Heart right ventricle (tissue), 16 donors: ENCODE results near the gene SLC25A48. TPM values are rescaled to one million over a fixed set of nuclear protein-coding genes. Genes with fewer than 3 reads are reported as not detected.

Experiments used
- ATAC-seq, 8 donors: fragments of 200-7000 bp; cut with Tn5 transposase; one replicate each; pipeline ENCODE4 v1.9.1; 2020; ENCODE audit warnings: mild to moderate bottlenecking in 8 of 8, moderate library complexity in 8 of 8, moderate number of reproducible peaks in 1 of 8
- DNase-seq, 2 donors: peaks; one replicate each; pipeline ENCODE4 v3.0.0-alpha.2; 2020
- H3K27ac ChIP-seq, 10 donors: fragments of 200-600 bp; sonication (generic) in 2 of 10; one replicate each; pipeline versions ENCODE4 v1.5.0 to v1.8.0; 2020 to 2022; ENCODE audit warnings: mild to moderate bottlenecking in 3 of 10
- H3K27me3 ChIP-seq, 7 donors: fragments of 200-600 bp; one replicate each; pipeline ENCODE4 v1.8.0; 2021 to 2022; ENCODE audit warnings: mild to moderate bottlenecking in 2 of 7
- H3K36me3 ChIP-seq, 9 donors: fragments of 200-600 bp; sonication (generic) in 1 of 9; one replicate each; pipeline versions ENCODE4 v1.5.0 to v1.8.0; 2020 to 2022; ENCODE audit warnings: mild to moderate bottlenecking in 2 of 9
- H3K4me1 ChIP-seq, 9 donors: fragments of 200-600 bp; sonication (generic) in 1 of 9; one replicate each; pipeline versions ENCODE4 v1.5.0 to v1.8.0; 2020 to 2022; ENCODE audit warnings: mild to moderate bottlenecking in 4 of 9
- H3K4me3 ChIP-seq, 10 donors: fragments of 200-600 bp; sonication (generic) in 2 of 10; one replicate each; pipeline versions ENCODE4 v1.5.0 to v1.8.0; 2020 to 2022; ENCODE audit warnings: mild to moderate bottlenecking in 7 of 10, moderate library complexity in 2 of 10
- H3K9me3 ChIP-seq, 11 donors: fragments of 200-600 bp in 10 of 11; sonication (generic) in 2 of 11; one replicate each; pipeline versions ENCODE4 v1.5.0 to v1.8.0; 2013 to 2022; ENCODE audit warnings: mild to moderate bottlenecking in 2 of 11, control low read depth in 1 of 11, moderate library complexity in 1 of 11
- CTCF ChIP-seq, 9 donors: fragments of 200-600 bp; sonication (generic) in 2 of 9; IDR thresholded peaks; one replicate each; pipeline versions ENCODE4 v1.5.0 to v1.8.0; 2021 to 2022; ENCODE audit warnings: antibody characterized with exemption in 9 of 9, mild to moderate bottlenecking in 5 of 9, moderate library complexity in 1 of 9
- WGBS, 2 donors: extraction: QIAGEN DNeasy Blood & Tissue Kit; methylation state at CpG; one replicate each; pipeline ENCODE4 v1.1.7; 2013; ENCODE audit warnings: inconsistent platforms in 1 of 2; 5-methylcytosine and 5-hydroxymethylcytosine counted together
- intact Hi-C, 10 donors: fragments of 100-400 bp; cut with DNase I; formaldehyde crosslinking; loops; one replicate each; pipeline versions ENCODE4 v1.11.1 to v1.14.2; 2022
- polyA plus RNA-seq, 2 donors: library from polyadenylated mRNA; stranded (reverse); fragments of 200-250 nt; gene quantifications; one replicate each; pipeline ENCODE4 v1.2.3, GENCODE V29; 2013
- total RNA-seq, 10 donors: library from RNA; stranded (reverse); fragmentation: NEBNext Ultra II Directional in 3 of 10; extraction: Animal tissue kit (Norgen Biotek cat#: 25700) in 3 of 10; gene quantifications; one replicate each; pipeline versions ENCODE4 v1.2.1 to v1.2.4, GENCODE V29; 2021 to 2023
- donor health status: Arrhythmogenic right ventricular cardiomyopathy.
- donor health status: ischemic (EF 13 %, LVEDD 7.1; RV severe dilation, severe dysfunction).
- donor health status: healthy with polysubstance abuse.
- donor health status: DM: no; HTN: yes; CAD: no.
- donor health status: DM: no; HTN: no; CAD: no.
- donor health status: ischemic (EF 25% LVEDD 6.9; RV normal size, moderate dysfunction).
- donor health status: ischemic (EF 25% LVEDD 5.7; RV mildly dilated, moderate dysfunction).
- donor health status: healthy.
- donor health status: DM: yes; HTN: yes; CAD: no.
- donor health status: Ischemic cardiomyopathy.
- donor health status: ischemic (EF 35%, LVEDD 5.7; RV mildly dilated, moderate dysfunction).
- donor health status: nonischemic (EF 11% LVEDD 7.7; RV severe dilation, severe dysfunction).
- donor health status: DM: yes; HTN: yes; CAD: no.
- donor health status: PGD.
- donor health status: ischemic (EF 29% LVEDD 5.4; RV normal size, mild dysfunction).
- donor health status: nonischemic (EF 23%, LVEDD 6.1; RV moderate dilation, normal function).

SLC25A48 gene
- total and polyA plus RNA-seq, 12 donors = 0.16 to 10.8 (median 0.25) TPM; not detected in 7

- no peaks in the 10 kb centered on the region for H3K9me3 ChIP-seq
- intact Hi-C loops = loop anchor here (2.0 to 10.0 kb wide), 7 partner anchors 269 to 369 kb away; no protein-coding TSS in a partner anchor
- DNase-seq (no peak), ATAC-seq (no peak)
- no peak for TF ChIP-seq CTCF (IDR thresholded peaks at IDR 0.05)
- H3K27me3 ChIP-seq = peaks cover 10 to 64% (median 56%) of the 10 kb centered on the region in 7 donors
- WGBS, 2 donors = 95 to 97% methylated on average over 1 of the region's 1 CpG
- no peaks in the 10 kb centered on the region for H3K36me3 ChIP-seq
- no peak overlapping the region for H3K27ac ChIP-seq
- H3K4me3 ChIP-seq = no peak overlapping the region
- peaks cover 0 to 14% (median 12%) of the 10 kb centered on the region in 9 donors for H3K4me1 ChIP-seq
Observed at GRCh38 chr5:135831439-135831838, 3.0 kb upstream of the SLC25A48 start.

GRCh38 chr5:135831851-135832555 lies 2.5 kb upstream of the SLC25A48 start:
- no peak overlapping the region for H3K27ac ChIP-seq
- H3K9me3 ChIP-seq = no peaks in the 10 kb centered on the region
- DNase-seq = no peak
- H3K4me3 ChIP-seq = no peak overlapping the region
- H3K4me1 ChIP-seq = peaks cover 0 to 14% (median 12%) of the 10 kb centered on the region in 9 donors
- no peak for TF ChIP-seq CTCF (IDR thresholded peaks at IDR 0.05)
- intact Hi-C loops = loop anchor here (2.0 to 10.0 kb wide), 7 partner anchors 269 to 370 kb away; no protein-coding TSS in a partner anchor
- H3K36me3 ChIP-seq = no peaks in the 10 kb centered on the region
- H3K27me3 ChIP-seq = peaks cover 10 to 69% (median 57%) of the 10 kb centered on the region in 7 donors
- WGBS, 2 donors = 88 to 89% methylated on average over 12 of the region's 12 CpGs
- ATAC-seq = no peak

- H3K4me1 ChIP-seq = peaks cover 0 to 14% (median 12%) of the 10 kb centered on the region in 9 donors
- no peak overlapping the region for H3K4me3 ChIP-seq
- H3K36me3 ChIP-seq = no peaks in the 10 kb centered on the region
- H3K27ac ChIP-seq = no peak overlapping the region
- H3K9me3 ChIP-seq = peaks cover 0 to 2% (median 0%) of the 10 kb centered on the region in 11 donors
- intact Hi-C loops = loop anchor here in 5 of 10 donors (5.0 to 10.0 kb wide), 4 partner anchors 271 to 371 kb away; no protein-coding TSS in a partner anchor
- no peak for TF ChIP-seq CTCF (IDR thresholded peaks at IDR 0.05)
- DNase-seq = no peak
- no peak for ATAC-seq
- 89 to 92% methylated on average over 14 of the region's 14 CpGs for WGBS, 2 donors
- peaks cover 10 to 74% (median 58%) of the 10 kb centered on the region in 7 donors for H3K27me3 ChIP-seq
Observed at GRCh38 chr5:135832941-135833920, 1.2 kb upstream of the SLC25A48 start.
